ENCODE results near the gene NDUFB10. TPM values are rescaled to one million over a fixed set of nuclear protein-coding genes. Genes with fewer than 3 reads are reported as not detected.

Gene NDUFB10
- total RNA-seq, 1 experiment from 2014 or later: 202 TPM

DNA sequence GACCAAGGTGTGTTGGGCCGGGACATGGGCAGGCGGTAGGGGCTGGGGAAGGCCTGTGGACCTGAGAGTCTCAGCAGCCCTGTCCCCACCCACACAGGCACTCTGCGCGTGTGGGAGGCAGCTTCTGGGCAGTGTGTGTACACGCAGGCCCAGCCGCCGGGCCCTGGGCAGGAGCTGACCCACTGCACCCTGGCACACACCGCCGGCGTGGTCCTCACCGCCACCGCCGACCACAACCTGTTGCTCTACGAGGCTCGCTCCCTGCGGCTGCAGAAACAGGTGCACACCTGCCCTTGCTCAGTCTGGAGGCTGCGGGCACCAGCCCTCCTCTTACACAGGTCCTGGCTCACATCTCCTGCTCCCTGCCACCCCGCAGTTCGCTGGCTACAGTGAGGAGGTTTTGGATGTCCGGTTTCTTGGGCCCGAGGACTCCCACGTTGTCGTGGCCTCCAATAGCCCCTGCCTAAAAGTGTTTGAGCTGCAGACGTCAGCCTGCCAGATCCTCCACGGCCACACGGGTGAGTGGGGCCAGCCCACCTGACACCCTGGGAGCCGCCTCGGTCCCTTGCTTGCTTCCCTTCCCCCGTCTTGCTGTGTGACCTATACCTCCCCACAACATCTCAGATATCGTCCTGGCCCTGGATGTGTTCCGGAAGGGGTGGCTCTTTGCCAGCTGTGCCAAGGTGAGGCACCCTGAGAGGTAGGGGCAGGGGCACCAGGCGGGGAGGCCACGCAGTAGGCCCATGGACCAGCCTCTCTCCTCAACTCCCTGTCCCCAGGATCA lies 16.3 kb downstream of the NDUFB10 start:
- intact Hi-C loops (cut with micrococcal nuclease): no loop called here
- no peak for DNase-seq (ENCODE audit: unreplicated experiment)
- Mint-ChIP-seq H3K36me3 (ENCODE audit: insufficient read depth, unreplicated experiment) (peaks cover 30% of the 10 kb centered on the region), H3K9me3 (ENCODE audit: unreplicated experiment) (no peaks in the 10 kb centered on the region), H3K4me1 (ENCODE audit: insufficient read depth, unreplicated experiment) (peaks cover 13% of the 10 kb centered on the region), H3K27me3 (ENCODE audit: insufficient read depth, unreplicated experiment) (no peaks in the 10 kb centered on the region), H3K27ac (ENCODE audit: low read depth, unreplicated experiment) (no peak overlapping the region), H3K4me3 (ENCODE audit: unreplicated experiment) (no peak overlapping the region)
- TSS peak; percentile 10 for BruUV-seq (replicated peaks)
- TF ChIP-seq, protein P1, sequence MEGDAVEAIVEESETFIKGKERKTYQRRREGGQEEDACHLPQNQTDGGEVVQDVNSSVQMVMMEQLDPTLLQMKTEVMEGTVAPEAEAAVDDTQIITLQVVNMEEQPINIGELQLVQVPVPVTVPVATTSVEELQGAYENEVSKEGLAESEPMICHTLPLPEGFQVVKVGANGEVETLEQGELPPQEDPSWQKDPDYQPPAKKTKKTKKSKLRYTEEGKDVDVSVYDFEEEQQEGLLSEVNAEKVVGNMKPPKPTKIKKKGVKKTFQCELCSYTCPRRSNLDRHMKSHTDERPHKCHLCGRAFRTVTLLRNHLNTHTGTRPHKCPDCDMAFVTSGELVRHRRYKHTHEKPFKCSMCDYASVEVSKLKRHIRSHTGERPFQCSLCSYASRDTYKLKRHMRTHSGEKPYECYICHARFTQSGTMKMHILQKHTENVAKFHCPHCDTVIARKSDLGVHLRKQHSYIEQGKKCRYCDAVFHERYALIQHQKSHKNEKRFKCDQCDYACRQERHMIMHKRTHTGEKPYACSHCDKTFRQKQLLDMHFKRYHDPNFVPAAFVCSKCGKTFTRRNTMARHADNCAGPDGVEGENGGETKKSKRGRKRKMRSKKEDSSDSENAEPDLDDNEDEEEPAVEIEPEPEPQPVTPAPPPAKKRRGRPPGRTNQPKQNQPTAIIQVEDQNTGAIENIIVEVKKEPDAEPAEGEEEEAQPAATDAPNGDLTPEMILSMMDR (IDR thresholded peaks at IDR 0.05; ENCODE audit: unreplicated experiment): no peak
- ChIA-PET POLR2A (interaction anchor here (0.5 to 1.2 kb wide), 5 partner anchors 9 to 512 kb away, joined by 3 to 6 read pairs (median 3); partner anchors contain the start of gene RPS2), CTCF (no interaction called here)

- POLR2A ChIA-PET: interaction anchor here (1.2 kb wide), 1 partner anchor 179 kb away, joined by 3 read pairs; no protein-coding TSS in a partner anchor
- DNase-seq (ENCODE audit: unreplicated experiment): no peak
- Mint-ChIP-seq H3K36me3 (ENCODE audit: insufficient read depth, unreplicated experiment) (peaks cover 30% of the 10 kb centered on the region), H3K4me1 (ENCODE audit: insufficient read depth, unreplicated experiment) (peaks cover 12% of the 10 kb centered on the region), H3K27me3 (ENCODE audit: insufficient read depth, unreplicated experiment) (no peaks in the 10 kb centered on the region), H3K4me3 (ENCODE audit: unreplicated experiment) (no peak overlapping the region), H3K27ac (ENCODE audit: low read depth, unreplicated experiment) (no peak overlapping the region), H3K9me3 (ENCODE audit: unreplicated experiment) (no peaks in the 10 kb centered on the region)
- CTCF ChIA-PET: no interaction called here
- TF ChIP-seq, protein P1 (IDR thresholded peaks at IDR 0.05; ENCODE audit: unreplicated experiment): no peak
- intact Hi-C loops (cut with micrococcal nuclease): no loop called here
- BruUV-seq (replicated peaks): no TSS peak
Observed at GRCh38 chr16:1976216-1976520, 16.8 kb downstream of the NDUFB10 start.

- Mint-ChIP-seq H3K27me3 (ENCODE audit: insufficient read depth, unreplicated experiment) (no peaks in the 10 kb centered on the region), H3K27ac (ENCODE audit: low read depth, unreplicated experiment) (no peak overlapping the region), H3K4me3 (ENCODE audit: unreplicated experiment) (no peak overlapping the region), H3K4me1 (ENCODE audit: insufficient read depth, unreplicated experiment) (peaks cover 6% of the 10 kb centered on the region), H3K36me3 (ENCODE audit: insufficient read depth, unreplicated experiment) (peaks cover 30% of the 10 kb centered on the region), H3K9me3 (ENCODE audit: unreplicated experiment) (no peaks in the 10 kb centered on the region)
- no TSS peak for BruUV-seq (replicated peaks)
- DNase-seq (ENCODE audit: unreplicated experiment): no peak
- CTCF ChIA-PET: interaction anchor here (0.5 kb wide), 1 partner anchor 165 kb away, joined by 3 read pairs; no protein-coding TSS in a partner anchor
- TF ChIP-seq, protein P1 (IDR thresholded peaks at IDR 0.05; ENCODE audit: unreplicated experiment): no peak
- intact Hi-C loops (cut with micrococcal nuclease): no loop called here
- POLR2A ChIA-PET: interaction anchor here (0.5 to 6.2 kb wide), 5 partner anchors 11 to 227 kb away, joined by 3 to 56 read pairs (median 3); partner anchors contain the start of genes RPS2 and TRAF7
Observed at GRCh38 chr16:1976951-1977874, 17.9 kb downstream of the NDUFB10 start.

GRCh38 chr16:1977875-1978268 lies 18.5 kb downstream of the NDUFB10 start:
- Mint-ChIP-seq H3K4me3 (ENCODE audit: unreplicated experiment) (no peak overlapping the region), H3K4me1 (ENCODE audit: insufficient read depth, unreplicated experiment) (peaks cover 3% of the 10 kb centered on the region), H3K9me3 (ENCODE audit: unreplicated experiment) (no peaks in the 10 kb centered on the region), H3K36me3 (ENCODE audit: insufficient read depth, unreplicated experiment) (peaks cover 30% of the 10 kb centered on the region), H3K27ac (ENCODE audit: low read depth, unreplicated experiment) (no peak overlapping the region), H3K27me3 (ENCODE audit: insufficient read depth, unreplicated experiment) (no peaks in the 10 kb centered on the region)
- no peak for DNase-seq (ENCODE audit: unreplicated experiment)
- BruUV-seq (replicated peaks): no TSS peak
- POLR2A ChIA-PET: interaction anchor here (0.6 to 6.2 kb wide), 5 partner anchors 11 to 177 kb away, joined by 3 to 56 read pairs (median 4); partner anchors contain the start of genes NDUFB10, RPS2 and TRAF7
- TF ChIP-seq, protein P1 (IDR thresholded peaks at IDR 0.05; ENCODE audit: unreplicated experiment): no peak
- intact Hi-C loops (cut with micrococcal nuclease): no loop called here
- CTCF ChIA-PET: interaction anchor here (0.5 to 0.6 kb wide), 3 partner anchors 165 to 661 kb away, joined by 3 to 4 read pairs (median 3); no protein-coding TSS in a partner anchor

Measured in MCF 10A (cell line).